ENCODE results near the gene AP1S1. TPM values are rescaled to one million over a fixed set of nuclear protein-coding genes. Genes with fewer than 3 reads are reported as not detected.
"Not testable (repeated sequence)": the region's sequence is repeated elsewhere in the genome, so short reads cannot be mapped to it uniquely, and the experiment has no call there.

The AP1S1 gene
- total RNA-seq, 4 donors from 2014 or later, result 28.2 to 44.4 (median 35.5) TPM

DNA sequence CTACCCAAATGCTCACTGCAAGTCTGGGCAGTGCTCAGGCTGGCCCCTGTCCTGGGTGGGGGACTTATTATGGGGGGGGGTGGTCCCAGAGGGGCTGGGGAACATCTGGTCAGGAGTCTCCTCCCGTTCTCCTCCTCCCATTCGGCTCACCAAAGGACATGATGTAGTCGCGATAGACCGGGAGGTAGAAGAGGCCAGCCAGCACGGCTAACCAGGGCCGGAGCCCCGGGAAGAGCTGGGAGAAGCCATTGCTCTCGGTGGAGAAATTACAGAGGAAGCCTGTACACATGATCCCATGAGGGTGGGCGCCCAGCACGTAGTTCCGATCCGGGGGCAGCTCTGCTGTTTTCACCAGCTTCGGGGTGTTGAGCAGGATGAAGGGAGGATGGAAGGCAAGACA, 44.2 kb downstream of the AP1S1 start:
- 71% methylated on average over 14 of the region's 14 CpGs for WGBS
- Histone ChIP-seq H3K36me3 (no peaks in the 10 kb centered on the region), H3K27me3 (peaks cover 6 to 94% (median 32%) of the 10 kb centered on the region in 4 donors), H3K9me3 (no peaks in the 10 kb centered on the region), H3K27ac (replicated peaks in 1 of 4) (no peak overlapping the region), H3K4me1 (peaks cover 8 to 12% (median 11%) of the 10 kb centered on the region in 4 donors), H3K4me3 (no peak overlapping the region)
- no peak for DNase-seq (ENCODE audit: extremely low spot score)
- intact Hi-C loops (cut with DNase I), result loop anchor here (10.0 kb wide), 1 partner anchor 54 kb away; no protein-coding TSS in a partner anchor
- TF ChIP-seq POLR2A (IDR thresholded peaks at IDR 0.05; ENCODE audit: low read depth) (no peak), POLR2AphosphoS5 (IDR thresholded peaks at IDR 0.05) (no peak), EP300 (IDR thresholded peaks at IDR 0.05) (no peak)
- TF ChIP-seq, protein P1, sequence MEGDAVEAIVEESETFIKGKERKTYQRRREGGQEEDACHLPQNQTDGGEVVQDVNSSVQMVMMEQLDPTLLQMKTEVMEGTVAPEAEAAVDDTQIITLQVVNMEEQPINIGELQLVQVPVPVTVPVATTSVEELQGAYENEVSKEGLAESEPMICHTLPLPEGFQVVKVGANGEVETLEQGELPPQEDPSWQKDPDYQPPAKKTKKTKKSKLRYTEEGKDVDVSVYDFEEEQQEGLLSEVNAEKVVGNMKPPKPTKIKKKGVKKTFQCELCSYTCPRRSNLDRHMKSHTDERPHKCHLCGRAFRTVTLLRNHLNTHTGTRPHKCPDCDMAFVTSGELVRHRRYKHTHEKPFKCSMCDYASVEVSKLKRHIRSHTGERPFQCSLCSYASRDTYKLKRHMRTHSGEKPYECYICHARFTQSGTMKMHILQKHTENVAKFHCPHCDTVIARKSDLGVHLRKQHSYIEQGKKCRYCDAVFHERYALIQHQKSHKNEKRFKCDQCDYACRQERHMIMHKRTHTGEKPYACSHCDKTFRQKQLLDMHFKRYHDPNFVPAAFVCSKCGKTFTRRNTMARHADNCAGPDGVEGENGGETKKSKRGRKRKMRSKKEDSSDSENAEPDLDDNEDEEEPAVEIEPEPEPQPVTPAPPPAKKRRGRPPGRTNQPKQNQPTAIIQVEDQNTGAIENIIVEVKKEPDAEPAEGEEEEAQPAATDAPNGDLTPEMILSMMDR (IDR thresholded peaks at IDR 0.05), result no peak

DNA sequence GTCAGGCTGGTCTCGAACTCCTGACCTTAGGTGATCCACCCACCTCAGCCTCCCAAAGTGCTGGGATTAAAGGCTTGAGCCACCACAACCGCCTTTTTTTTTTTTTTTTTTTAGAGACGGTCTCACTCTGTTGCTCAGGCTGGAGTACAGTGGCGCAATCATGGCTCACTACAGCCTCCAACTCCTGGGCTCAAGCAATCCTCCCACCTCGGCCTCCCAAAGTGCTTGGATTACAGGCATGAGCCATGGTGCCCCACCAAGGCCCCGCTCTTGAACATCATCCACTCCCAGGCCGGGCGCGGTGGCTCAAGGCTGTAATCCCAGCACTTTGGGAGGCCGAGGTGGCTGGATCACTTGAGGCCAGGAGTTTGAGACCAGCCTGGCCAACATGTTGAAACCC, 45.2 kb downstream of the AP1S1 start:
- not testable (repeated sequence) for H3K27ac ChIP-seq (replicated peaks in 1 of 4); H3K4me3 ChIP-seq; H3K36me3 ChIP-seq; H3K9me3 ChIP-seq; DNase-seq (ENCODE audit: extremely low spot score)
- peaks cover 8 to 12% (median 11%) of the 10 kb centered on the region in 4 donors for H3K4me1 ChIP-seq
- intact Hi-C loops (cut with DNase I), result loop anchor here (10.0 kb wide), 1 partner anchor 55 kb away; no protein-coding TSS in a partner anchor
- peaks cover 6 to 94% (median 32%) of the 10 kb centered on the region in 4 donors for H3K27me3 ChIP-seq
- 95% methylated on average over 10 of the region's 10 CpGs for WGBS

DNA sequence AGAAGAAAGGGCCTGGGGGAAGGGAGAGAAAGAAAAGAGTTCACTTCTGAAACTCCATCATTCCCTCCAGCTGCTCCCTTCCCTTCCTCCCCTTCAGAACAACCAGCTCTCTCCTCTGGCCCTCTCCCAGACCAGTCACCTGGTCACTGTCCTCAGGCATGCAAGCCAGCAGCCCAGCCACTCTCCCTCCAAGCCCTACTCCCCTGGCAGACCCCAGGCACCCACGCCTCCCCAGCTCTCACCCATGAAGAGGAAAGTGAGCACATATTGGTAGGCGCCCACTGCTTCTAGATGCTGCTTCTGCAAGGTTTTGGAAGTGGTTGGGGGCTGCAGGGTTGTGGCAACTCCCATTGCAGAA, 46.2 kb downstream of the AP1S1 start:
- no peak for TF ChIP-seq EP300 (IDR thresholded peaks at IDR 0.05)
- Histone ChIP-seq H3K4me1 (peaks cover 8 to 12% (median 11%) of the 10 kb centered on the region in 4 donors), H3K4me3 (no peak overlapping the region), H3K9me3 (no peaks in the 10 kb centered on the region), H3K27me3 (peaks cover 6 to 86% (median 32%) of the 10 kb centered on the region in 4 donors), H3K36me3 (no peaks in the 10 kb centered on the region), H3K27ac (replicated peaks in 1 of 4) (no peak overlapping the region)
- DNase-seq (ENCODE audit: extremely low spot score), result no peak
- intact Hi-C loops (cut with DNase I), result no loop called here
- WGBS, result 93% methylated on average over 2 of the region's 2 CpGs

GRCh38 chr7:101200862-101201599, 46.8 kb downstream of the AP1S1 start, which contains the start of gene MOGAT3:
MOGAT3 (minus strand) TSS chr7:101201036; CDS start chr7:101200854, 182 bp downstream.
- no peak for DNase-seq (ENCODE audit: extremely low spot score)
- no peaks in the 10 kb centered on the region for H3K9me3 ChIP-seq
- intact Hi-C loops (cut with DNase I), result no loop called here
- peaks cover 6 to 81% (median 32%) of the 10 kb centered on the region in 4 donors for H3K27me3 ChIP-seq
- TF ChIP-seq, protein P1 (IDR thresholded peaks at IDR 0.05), result no peak
- peaks cover 8 to 12% (median 11%) of the 10 kb centered on the region in 4 donors for H3K4me1 ChIP-seq
- H3K36me3 ChIP-seq, result peaks cover 2 to 4% (median 3%) of the 10 kb centered on the region in 4 donors
- H3K27ac ChIP-seq (replicated peaks in 1 of 4), result no peak within 1 kb of the TSS
- WGBS, result 41% methylated on average over 19 of the region's 21 CpGs
- H3K4me3 ChIP-seq, result peak within 1 kb of the TSS; percentile 11 to 37 (median 25)

GRCh38 chr7:101201695-101202602, 47.7 kb downstream of the AP1S1 start:
- H3K27me3 ChIP-seq, result peaks cover 6 to 72% (median 30%) of the 10 kb centered on the region in 4 donors
- WGBS, result 23% methylated on average over 24 of the region's 75 CpGs
- DNase-seq (ENCODE audit: extremely low spot score), result no peak
- intact Hi-C loops (cut with DNase I), result no loop called here
- peak overlapping the region; percentile 11 to 37 (median 25) for H3K4me3 ChIP-seq
- no peaks in the 10 kb centered on the region for H3K9me3 ChIP-seq
- H3K27ac ChIP-seq (replicated peaks in 1 of 4), result no peak overlapping the region
- peaks cover 9 to 13% (median 11%) of the 10 kb centered on the region in 4 donors for H3K36me3 ChIP-seq
- TF ChIP-seq POLR2A (IDR thresholded peaks at IDR 0.05; ENCODE audit: low read depth) (no peak), POLR2AphosphoS5 (IDR thresholded peaks at IDR 0.05) (no peak), EP300 (IDR thresholded peaks at IDR 0.05) (no peak)
- TF ChIP-seq, protein P1 (IDR thresholded peaks at IDR 0.05), result no peak
- H3K4me1 ChIP-seq, result peaks cover 8 to 12% (median 11%) of the 10 kb centered on the region in 4 donors

All from esophagus muscularis mucosa (tissue), 4 donors.